Effector memory CD8-positive, alpha-beta T cell (primary cell): ENCODE results near the gene RNF7.
A peak's percentile ranks its signal among the peaks of the same experiment; 100 is the strongest.
"Not testable (repeated sequence)": the region's sequence is repeated elsewhere in the genome, so short reads cannot be mapped to it uniquely, and the experiment has no call there.

ENCODE experiments used
- ATAC-seq: fragments of 150-1000 bp; cut with Tn5 transposase; replicated peaks from 2 replicates; pipeline ENCODE4 v1.10.0; 2021; ENCODE audit warnings: mild to moderate bottlenecking, moderate library complexity
- DNase-seq, 3 experiments: peaks; one replicate each; pipeline ENCODE4 v3.0.0; 2021
- H3K27ac Mint-ChIP-seq, 2 donors: one replicate each; pipeline ENCODE4 v1.8.0; 2022; ENCODE audit warnings: mild to moderate bottlenecking in 2 of 2, mixed read lengths in 2 of 2, moderate library complexity in 2 of 2
- H3K27me3 Mint-ChIP-seq, 2 donors: one replicate each; pipeline ENCODE4 v1.8.0; 2022; ENCODE audit warnings: mixed read lengths in 2 of 2
- H3K36me3 Mint-ChIP-seq: one replicate; pipeline ENCODE4 v1.8.0; 2022; ENCODE audit warnings: mild to moderate bottlenecking, moderate library complexity, mixed read lengths; ENCODE audit not compliant: insufficient read depth
- H3K4me1 Mint-ChIP-seq, 2 donors: one replicate each; pipeline ENCODE4 v1.8.0; 2022; ENCODE audit warnings: low read depth in 2 of 2, mixed read lengths in 2 of 2
- H3K4me3 Mint-ChIP-seq, 2 donors: one replicate each; pipeline ENCODE4 v1.8.0; 2022; ENCODE audit warnings: mild to moderate bottlenecking in 2 of 2, mixed read lengths in 2 of 2, moderate library complexity in 2 of 2
- H3K9me3 Mint-ChIP-seq, 2 donors: one replicate each; pipeline ENCODE4 v1.8.0; 2022; ENCODE audit warnings: mixed read lengths in 2 of 2
- total RNA-seq, 9 experiments: gene quantifications; one replicate each; lab custom pipeline; 2026; lab: John Stamatoyannopoulos, UW

Gene RNF7
- 28.3 to 49.1 (median 39.0) reads per million in 9 experiments for total RNA-seq

GRCh38 chr3:141738022-141738890, at the start of gene RNF7:
Gene RNF7, plus strand, starts transcription at chr3:141738298. Its CDS starts 44 bp downstream, at chr3:141738342.
- peak within 1 kb of the TSS; percentile 98 for H3K4me3 Mint-ChIP-seq
- peak; percentile 95 to 98 (median 97) for DNase-seq
- H3K27ac Mint-ChIP-seq: peak within 1 kb of the TSS; percentile 98 to 99
- no peaks in the 10 kb centered on the region for H3K27me3 Mint-ChIP-seq
- peaks cover 14 to 29% of the 10 kb centered on the region in 2 donors for H3K4me1 Mint-ChIP-seq
- H3K9me3 Mint-ChIP-seq: no peaks in the 10 kb centered on the region
- ATAC-seq: peak; percentile 90
- H3K36me3 Mint-ChIP-seq: peaks cover 32% of the 10 kb centered on the region

- no peak for ATAC-seq
- no peaks in the 10 kb centered on the region for H3K9me3 Mint-ChIP-seq
- H3K36me3 Mint-ChIP-seq: no peaks in the 10 kb centered on the region
- DNase-seq: no peak
- H3K27me3 Mint-ChIP-seq: no peaks in the 10 kb centered on the region
- H3K4me1 Mint-ChIP-seq: peaks cover 12 to 13% of the 10 kb centered on the region in 2 donors
- no peak overlapping the region for H3K4me3 Mint-ChIP-seq
- no peak overlapping the region for H3K27ac Mint-ChIP-seq
These were observed 47.5 kb upstream of the RNF7 start for GRCh38 chr3:141690431-141691072.

- H3K27me3 Mint-ChIP-seq, DNase-seq, H3K27ac Mint-ChIP-seq, H3K9me3 Mint-ChIP-seq, ATAC-seq, H3K4me1 Mint-ChIP-seq, H3K4me3 Mint-ChIP-seq, H3K36me3 Mint-ChIP-seq: not testable (repeated sequence)
These were observed 46.6 kb upstream of the RNF7 start for GRCh38 chr3:141691471-141691870.

GRCh38 chr3:141692973-141693372, 45.1 kb upstream of the RNF7 start:
- not testable (repeated sequence) for ATAC-seq, H3K4me1 Mint-ChIP-seq, H3K36me3 Mint-ChIP-seq, DNase-seq, H3K4me3 Mint-ChIP-seq, H3K27ac Mint-ChIP-seq, H3K27me3 Mint-ChIP-seq, H3K9me3 Mint-ChIP-seq

GRCh38 chr3:141699324-141699723, 38.8 kb upstream of the RNF7 start:
- peaks cover 9 to 14% of the 10 kb centered on the region in 2 donors for H3K27me3 Mint-ChIP-seq
- no peaks in the 10 kb centered on the region for H3K9me3 Mint-ChIP-seq
- no peak overlapping the region for H3K4me3 Mint-ChIP-seq
- H3K36me3 Mint-ChIP-seq: no peaks in the 10 kb centered on the region
- H3K27ac Mint-ChIP-seq: no peak overlapping the region
- DNase-seq: no peak
- H3K4me1 Mint-ChIP-seq: no peaks in the 10 kb centered on the region
- no peak for ATAC-seq

- no peaks in the 10 kb centered on the region for H3K9me3 Mint-ChIP-seq
- no peak for DNase-seq
- H3K27ac Mint-ChIP-seq: no peak overlapping the region
- H3K36me3 Mint-ChIP-seq: no peaks in the 10 kb centered on the region
- H3K27me3 Mint-ChIP-seq: peaks cover 9 to 14% of the 10 kb centered on the region in 2 donors
- H3K4me3 Mint-ChIP-seq: no peak overlapping the region
- no peaks in the 10 kb centered on the region for H3K4me1 Mint-ChIP-seq
- no peak for ATAC-seq
These were observed 38.2 kb upstream of the RNF7 start for GRCh38 chr3:141699897-141700296.

GRCh38 chr3:141703367-141703766, 34.7 kb upstream of the RNF7 start:
- H3K27me3 Mint-ChIP-seq: peaks cover 9 to 14% of the 10 kb centered on the region in 2 donors
- H3K9me3 Mint-ChIP-seq, ATAC-seq, H3K4me3 Mint-ChIP-seq, H3K27ac Mint-ChIP-seq, H3K36me3 Mint-ChIP-seq, DNase-seq, H3K4me1 Mint-ChIP-seq: not testable (repeated sequence)

- ATAC-seq (no peak), DNase-seq (no peak)
- Mint-ChIP-seq H3K9me3 (no peaks in the 10 kb centered on the region), H3K4me1 (no peaks in the 10 kb centered on the region), H3K36me3 (no peaks in the 10 kb centered on the region), H3K4me3 (no peak overlapping the region), H3K27me3 (no peaks in the 10 kb centered on the region), H3K27ac (no peak overlapping the region)
These were observed 30.3 kb upstream of the RNF7 start for GRCh38 chr3:141707741-141708203.

GRCh38 chr3:141708367-141708766, 29.7 kb upstream of the RNF7 start:
- no peaks in the 10 kb centered on the region for H3K27me3 Mint-ChIP-seq
- DNase-seq (no peak), ATAC-seq (no peak)
- H3K4me1 Mint-ChIP-seq: no peaks in the 10 kb centered on the region
- H3K4me3 Mint-ChIP-seq: no peak overlapping the region
- H3K27ac Mint-ChIP-seq: no peak overlapping the region
- H3K36me3 Mint-ChIP-seq: no peaks in the 10 kb centered on the region
- no peaks in the 10 kb centered on the region for H3K9me3 Mint-ChIP-seq

GRCh38 chr3:141709126-141709770, 28.9 kb upstream of the RNF7 start:
- no peaks in the 10 kb centered on the region for H3K27me3 Mint-ChIP-seq
- peak overlapping the region in 1 of 2 donors; percentile 63 for H3K27ac Mint-ChIP-seq
- no peaks in the 10 kb centered on the region for H3K4me1 Mint-ChIP-seq
- H3K9me3 Mint-ChIP-seq: no peaks in the 10 kb centered on the region
- ATAC-seq (no peak), DNase-seq (no peak)
- H3K36me3 Mint-ChIP-seq: no peaks in the 10 kb centered on the region
- H3K4me3 Mint-ChIP-seq: no peak overlapping the region

GRCh38 chr3:141710121-141710520, 28.0 kb upstream of the RNF7 start:
- H3K4me3 Mint-ChIP-seq: no peak overlapping the region

GRCh38 chr3:141710888-141711616, 27.0 kb upstream of the RNF7 start:
- no peak overlapping the region for H3K4me3 Mint-ChIP-seq
- no peaks in the 10 kb centered on the region for H3K9me3 Mint-ChIP-seq
- H3K27me3 Mint-ChIP-seq: no peaks in the 10 kb centered on the region
- H3K27ac Mint-ChIP-seq: no peak overlapping the region
- no peak for ATAC-seq
- no peaks in the 10 kb centered on the region for H3K4me1 Mint-ChIP-seq
- no peak for DNase-seq
- no peaks in the 10 kb centered on the region for H3K36me3 Mint-ChIP-seq

More at GRCh38 chr3:141710121-141710520, 28.0 kb upstream of the RNF7 start:
- H3K27ac Mint-ChIP-seq: peak overlapping the region in 1 of 2 donors; percentile 63
- ATAC-seq (no peak), DNase-seq (no peak)
- H3K9me3 Mint-ChIP-seq: no peaks in the 10 kb centered on the region
- H3K27me3 Mint-ChIP-seq: no peaks in the 10 kb centered on the region
- H3K4me1 Mint-ChIP-seq: no peaks in the 10 kb centered on the region
- H3K36me3 Mint-ChIP-seq: no peaks in the 10 kb centered on the region

- peaks cover 11 to 13% of the 10 kb centered on the region in 2 donors for H3K27me3 Mint-ChIP-seq
- H3K4me3 Mint-ChIP-seq: no peak overlapping the region
- H3K36me3 Mint-ChIP-seq: no peaks in the 10 kb centered on the region
- ATAC-seq (no peak), DNase-seq (no peak)
- H3K9me3 Mint-ChIP-seq: no peaks in the 10 kb centered on the region
- H3K27ac Mint-ChIP-seq: no peak overlapping the region
- H3K4me1 Mint-ChIP-seq: no peaks in the 10 kb centered on the region
These were observed 23.4 kb upstream of the RNF7 start for GRCh38 chr3:141714671-141715070.
